ENCODE measurements around the gene PRX. TPM values are rescaled to one million over a fixed set of nuclear protein-coding genes. Genes with fewer than 3 reads are reported as not detected.

The PRX gene
- total and polyA plus RNA-seq, 2 of the 4 experiments (the other 2 are of a cell fraction), result 0.90 to 1.7 TPM

DNA sequence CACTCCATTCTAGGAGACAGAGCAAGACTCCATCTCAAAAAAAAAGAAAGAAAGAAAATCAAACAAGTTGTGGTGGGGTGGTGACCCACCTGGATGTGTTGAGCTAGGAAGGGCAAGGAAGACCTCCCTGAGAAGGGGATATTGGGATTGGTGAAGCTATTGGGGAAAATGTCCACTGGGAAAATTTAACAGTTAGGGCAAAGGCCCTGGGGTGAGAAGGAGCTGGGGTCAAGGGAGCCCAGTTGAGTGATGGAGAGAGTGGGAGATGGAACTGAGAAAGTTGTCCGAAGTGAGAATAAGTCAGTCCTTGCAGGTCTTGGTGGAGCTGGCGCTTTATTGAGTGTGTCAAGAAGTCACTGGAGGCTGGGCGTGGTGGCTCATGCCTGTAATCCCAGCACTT, 25.1 kb upstream of the PRX start:
- H4K5ac ChIP-seq (ENCODE audit: low read depth, low read length), result no peak overlapping the region
- 92% methylated on average over 2 of the region's 3 CpGs; no CpG with 5 or more reads in 1 of the 2 experiments for WGBS, 2 experiments (ENCODE audit: extremely low coverage in 2 of 2, insufficient read length in 1 of 2)
- TF ChIP-seq, protein P1, sequence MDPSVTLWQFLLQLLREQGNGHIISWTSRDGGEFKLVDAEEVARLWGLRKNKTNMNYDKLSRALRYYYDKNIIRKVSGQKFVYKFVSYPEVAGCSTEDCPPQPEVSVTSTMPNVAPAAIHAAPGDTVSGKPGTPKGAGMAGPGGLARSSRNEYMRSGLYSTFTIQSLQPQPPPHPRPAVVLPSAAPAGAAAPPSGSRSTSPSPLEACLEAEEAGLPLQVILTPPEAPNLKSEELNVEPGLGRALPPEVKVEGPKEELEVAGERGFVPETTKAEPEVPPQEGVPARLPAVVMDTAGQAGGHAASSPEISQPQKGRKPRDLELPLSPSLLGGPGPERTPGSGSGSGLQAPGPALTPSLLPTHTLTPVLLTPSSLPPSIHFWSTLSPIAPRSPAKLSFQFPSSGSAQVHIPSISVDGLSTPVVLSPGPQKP (IDR thresholded peaks at IDR 0.05; ENCODE audit: borderline replicate concordance, low read depth, low read length), result no peak
- no peak for TF ChIP-seq BHLHE40 (IDR thresholded peaks at IDR 0.05; ENCODE audit: low read depth, low read length)
- no peak overlapping the region for H3K4ac ChIP-seq (ENCODE audit: low read depth, low read length)
- H2BK20ac ChIP-seq (ENCODE audit: low read depth, low read length), result no peak overlapping the region
- DNase-seq, result no peak
- no peak overlapping the region for H3K18ac ChIP-seq (ENCODE audit: low read depth, low read length)
- no peak overlapping the region for H3K4me2 ChIP-seq (ENCODE audit: low read depth, low read length)
- H3K4me1 ChIP-seq (ENCODE audit: control insufficient read depth, insufficient read depth, low read length), result peaks cover 4% of the 10 kb centered on the region
- no peak overlapping the region for H3K56ac ChIP-seq (ENCODE audit: extremely low read depth, insufficient read depth, low read length)
- no peak overlapping the region for H2AK5ac ChIP-seq (ENCODE audit: low read depth, low read length)
- no peak overlapping the region for H3K4me3 ChIP-seq (ENCODE audit: insufficient read depth, low read depth, low read length)
- no peak for ATAC-seq (ENCODE audit: low read depth)
- H3K9ac ChIP-seq (ENCODE audit: low read depth, low read length), result no peak overlapping the region
- no peaks in the 10 kb centered on the region for H3K27me3 ChIP-seq (ENCODE audit: control insufficient read depth, insufficient read depth, low read length)
- H4K20me1 ChIP-seq (ENCODE audit: insufficient read depth, low read length), result peaks cover 30% of the 10 kb centered on the region
- no peak overlapping the region for H3K27ac ChIP-seq (ENCODE audit: insufficient read depth, low read length)
- dilution Hi-C loops (cut with HindIII; ENCODE audit: low sequenced_read_pairs, unreplicated experiment) (no loop called here), in situ Hi-C loops (cut with MboI; ENCODE audit: low sequenced_read_pairs) (no loop called here), intact Hi-C loops (cut with micrococcal nuclease) (no loop called here)
- no peak overlapping the region for H3K23ac ChIP-seq (ENCODE audit: low read depth, low read length)
- H2AFZ ChIP-seq (replicated peaks; ENCODE audit: low read length, poor library complexity), result no peak overlapping the region
- H2BK5ac ChIP-seq (ENCODE audit: low read depth, low read length, poor library complexity, severe bottlenecking), result no peak overlapping the region
- H3K79me1 ChIP-seq (ENCODE audit: low read depth in 1 of 2, low read length in 2 of 2), result peaks cover 10 to 36% of the 10 kb centered on the region in 2 experiments; a peak in 3 of 4 replicates
- CTCF ChIA-PET, result interaction anchor here (0.7 kb wide), 1 partner anchor 238 kb away, joined by 3 read pairs; no protein-coding TSS in a partner anchor
- no peak overlapping the region for H2AK9ac ChIP-seq (replicated peaks; ENCODE audit: low read depth, low read length, poor library complexity)
- H3K9me1 ChIP-seq (ENCODE audit: insufficient read depth, low read length), result no peaks in the 10 kb centered on the region
- H3K9me3 ChIP-seq (ENCODE audit: control insufficient read depth, insufficient read depth, low read length), result no peaks in the 10 kb centered on the region
- no peak overlapping the region for H2BK120ac ChIP-seq (ENCODE audit: low read depth, low read length)
- BruUV-seq (replicated peaks), result no TSS peak
- no peak overlapping the region for H2BK15ac ChIP-seq (ENCODE audit: low read depth, low read length)
- no peak overlapping the region for H4K91ac ChIP-seq (ENCODE audit: insufficient read depth, low read depth, low read length)
- H3K36me3 ChIP-seq (ENCODE audit: control insufficient read depth, insufficient read depth, low read length), result peaks cover 19% of the 10 kb centered on the region
- POLR2A ChIA-PET (ENCODE audit: unreplicated experiment), result no interaction called here
- H4K8ac ChIP-seq (ENCODE audit: low read depth in 2 of 2, low read length in 2 of 2), result no peak overlapping the region
- no peak overlapping the region for H3K14ac ChIP-seq (replicated peaks; ENCODE audit: low read depth, low read length)
